A673 (cell line): ENCODE measurements around the gene GLIS2. TPM values are rescaled to one million over a fixed set of nuclear protein-coding genes. Genes with fewer than 3 reads are reported as not detected.
A peak's percentile ranks its signal among the peaks of the same experiment; 100 is the strongest.

Experiments
- BruUV-seq: library from RNA; stranded (reverse); fragments of 400-500 nt; replicated peaks from 2 replicates; lab custom pipeline; 2021; lab: Mats Ljungman, UMichigan
- CTCF ChIA-PET: fragments of 300-600 bp; sonication (Branson Sonifier 250); formaldehyde crosslinking; loops from one replicate; lab custom pipeline; 2022; ENCODE audit warnings: antibody characterized with exemption; lab: Charles Lee
- POLR2A ChIA-PET: fragments of 300-600 bp; sonication (Branson Sonifier 250); formaldehyde crosslinking; loops from one replicate; lab custom pipeline; 2022; ENCODE audit warnings: antibody characterized with exemption; ENCODE audit not compliant: low non-redundant PET; lab: Charles Lee
- DNase-seq: peaks from one replicate; pipeline ENCODE4 v3.0.0-alpha.2; 2015; ENCODE audit warnings: low spot score
- H3K27ac ChIP-seq: fragments of 200-600 bp; sonication (generic); 2 replicates; pipeline ENCODE4 v1.5.1; 2016; ENCODE audit warnings: mixed run types, low read depth, mild to moderate bottlenecking, mixed read lengths, antibody characterized with exemption, low read length; ENCODE audit not compliant: poor library complexity, severe bottlenecking
- H3K27me3 ChIP-seq: fragments of 200-600 bp; sonication (generic); replicated peaks from 2 replicates; pipeline ENCODE4 v1.6.1; 2017; ENCODE audit warnings: mixed run types, low read depth, mild to moderate bottlenecking, mixed read lengths, antibody characterized with exemption, low read length; ENCODE audit not compliant: insufficient read depth, poor library complexity
- H3K36me3 ChIP-seq: fragments of 200-600 bp; sonication (generic); 2 replicates; pipeline ENCODE4 v1.6.1; 2016; ENCODE audit warnings: mixed run types, mild to moderate bottlenecking, mixed read lengths, antibody characterized with exemption, low read length; ENCODE audit not compliant: insufficient read depth, poor library complexity, severe bottlenecking
- H3K4me1 ChIP-seq: fragments of 200-600 bp; sonication (generic); 2 replicates; pipeline ENCODE4 v1.6.1; 2017; ENCODE audit warnings: mixed run types, mild to moderate bottlenecking, mixed read lengths, antibody characterized with exemption, low read length; ENCODE audit not compliant: insufficient read depth, poor library complexity, severe bottlenecking
- H3K4me3 ChIP-seq: fragments of 200-600 bp; sonication (generic); 2 replicates; pipeline ENCODE4 v1.5.1; 2016; ENCODE audit warnings: low read depth, mixed run types, mild to moderate bottlenecking, mixed read lengths, low read length; ENCODE audit not compliant: poor library complexity, severe bottlenecking
- H3K9me3 ChIP-seq: fragments of 200-600 bp; sonication (generic); 2 replicates; pipeline ENCODE4 v1.6.1; 2016; ENCODE audit warnings: mixed run types, low read depth, mild to moderate bottlenecking, mixed read lengths, antibody characterized with exemption, low read length; ENCODE audit not compliant: poor library complexity, severe bottlenecking
- CTCF ChIP-seq: fragments of 300-800, 200-600 bp; sonication (generic); conservative IDR thresholded peaks from 2 replicates; pipeline ENCODE4 v1.5.1; 2017; ENCODE audit warnings: low read depth, mild to moderate bottlenecking, antibody characterized with exemption, low read length, moderate library complexity, mixed read lengths
- EZH2 ChIP-seq: fragments of 200-600 bp; sonication (generic); IDR thresholded peaks from 2 replicates; pipeline ENCODE4 v1.6.1; 2017; ENCODE audit warnings: borderline replicate concordance, low read depth, mild to moderate bottlenecking, mixed read lengths, antibody characterized with exemption, low read length; ENCODE audit not compliant: poor library complexity, severe bottlenecking
- intact Hi-C: fragments of 100-400 bp; cut with micrococcal nuclease; formaldehyde crosslinking; loops from one replicate; pipeline ENCODE4 v1.10.0; 2022; ENCODE audit not compliant: unreplicated experiment
- total RNA-seq: library from RNA; stranded (reverse); gene quantifications from 2 replicates; pipeline ENCODE4 v1.2.3, GENCODE V29; 2021

GLIS2 gene
- total RNA-seq, 1 experiment from 2014 or later, result 10.6 TPM

GRCh38 chr16:4273858-4274311 lies 42.0 kb upstream of the GLIS2 start:
- H3K4me3 ChIP-seq, result peak overlapping the region; percentile 87
- no peaks in the 10 kb centered on the region for H3K9me3 ChIP-seq
- intact Hi-C loops, result no loop called here
- H3K4me1 ChIP-seq, result peaks cover 20% of the 10 kb centered on the region
- H3K27ac ChIP-seq, result peak overlapping the region; percentile 83
- BruUV-seq, result no TSS peak
- POLR2A ChIA-PET, result interaction anchor here (0.5 kb wide), 1 partner anchor 119 kb away, joined by 3 read pairs; no protein-coding TSS in a partner anchor
- peak; percentile 76 for DNase-seq
- CTCF ChIA-PET, result interaction anchor here (0.6 to 1.6 kb wide), 3 partner anchors 15 to 396 kb away, joined by 3 to 5 read pairs (median 4); no protein-coding TSS in a partner anchor
- TF ChIP-seq CTCF, result peak; percentile 55
- TF ChIP-seq EZH2, result no peak
- no peaks in the 10 kb centered on the region for H3K36me3 ChIP-seq
- H3K27me3 ChIP-seq, result no peaks in the 10 kb centered on the region

GRCh38 chr16:4275861-4276260 lies 40.0 kb upstream of the GLIS2 start:
- TF ChIP-seq EZH2, result no peak
- TF ChIP-seq CTCF, result no peak
- ChIA-PET POLR2A (no interaction called here), CTCF (no interaction called here)
- intact Hi-C loops, result no loop called here
- no peaks in the 10 kb centered on the region for H3K27me3 ChIP-seq
- H3K9me3 ChIP-seq, result peaks cover 3% of the 10 kb centered on the region
- BruUV-seq, result no TSS peak
- H3K4me1 ChIP-seq, result peaks cover 11% of the 10 kb centered on the region
- H3K36me3 ChIP-seq, result no peaks in the 10 kb centered on the region
- no peak overlapping the region for H3K27ac ChIP-seq
- H3K4me3 ChIP-seq, result no peak overlapping the region
- DNase-seq, result no peak

- Histone ChIP-seq H3K4me1 (peaks cover 5% of the 10 kb centered on the region), H3K4me3 (no peak overlapping the region), H3K27me3 (no peaks in the 10 kb centered on the region), H3K27ac (no peak overlapping the region), H3K9me3 (peaks cover 4% of the 10 kb centered on the region), H3K36me3 (no peaks in the 10 kb centered on the region)
- no peak for DNase-seq
- intact Hi-C loops, result no loop called here
- ChIA-PET CTCF (no interaction called here), POLR2A (no interaction called here)
- no peak for TF ChIP-seq EZH2
- TF ChIP-seq CTCF, result no peak
- BruUV-seq, result no TSS peak
Measured at GRCh38 chr16:4277987-4278513, 37.8 kb upstream of the GLIS2 start.
